Common myeloid progenitor, CD34-positive (primary cell): Measurements from ENCODE around the gene CHPF.

Source experiments
- CTCF ChIA-PET: fragments of 350-600 bp; sonication (Branson Sonifier 250); formaldehyde crosslinking; loops from one replicate; lab custom pipeline; 2021; ENCODE audit warnings: antibody characterized with exemption; lab: Charles Lee
- POLR2A ChIA-PET: fragments of 350-600 bp; sonication (Branson Sonifier 250); formaldehyde crosslinking; loops from one replicate; lab custom pipeline; 2021; ENCODE audit warnings: antibody characterized with exemption; lab: Charles Lee
- DNase-seq, 3 donors: peaks; one replicate each; pipeline versions ENCODE4 v3.0.0 to v3.0.0-alpha.2; 2013
- H3K27ac ChIP-seq, 2 experiments: 1 replicate in 1 of 2; 2 replicates in 1 of 2; pipeline ENCODE4 v1.7.0; 2013; ENCODE audit warnings: inconsistent platforms in 2 of 2, low read length in 2 of 2, mild to moderate bottlenecking in 2 of 2, low read depth in 1 of 2, moderate library complexity in 1 of 2; ENCODE audit not compliant: severe bottlenecking in 2 of 2, insufficient read depth in 1 of 2, poor library complexity in 1 of 2
- H3K27me3 ChIP-seq, 5 experiments: replicated peaks in 2 of 5; 1 replicate in 3 of 5; 2 replicates in 2 of 5; pipeline versions ENCODE4 v1.6.1 to v1.7.0; 2013; ENCODE audit warnings: low read length in 4 of 5, mild to moderate bottlenecking in 2 of 5, moderate library complexity in 2 of 5, inconsistent platforms in 1 of 5; ENCODE audit not compliant: insufficient read depth in 5 of 5, control insufficient read depth in 4 of 5
- H3K36me3 ChIP-seq, 4 experiments: 1 replicate in 2 of 4; 2 replicates in 2 of 4; pipeline versions ENCODE4 v1.6.1 to v1.7.0; 2013; ENCODE audit warnings: low read length in 3 of 4, control low read depth in 1 of 4, mild to moderate bottlenecking in 1 of 4; ENCODE audit not compliant: control insufficient read depth in 4 of 4, insufficient read depth in 4 of 4
- H3K4me1 ChIP-seq, 4 experiments: 1 replicate in 3 of 4; 2 replicates in 1 of 4; pipeline versions ENCODE4 v1.6.1 to v1.7.1; 2013; ENCODE audit warnings: low read length in 3 of 4, mild to moderate bottlenecking in 3 of 4, control low read depth in 1 of 4, inconsistent platforms in 1 of 4, moderate library complexity in 1 of 4; ENCODE audit not compliant: control insufficient read depth in 4 of 4, insufficient read depth in 4 of 4; ENCODE audit errors: control extremely low read depth in 1 of 4
- H3K4me3 ChIP-seq, 7 experiments: 1 replicate in 4 of 7; 2 replicates in 3 of 7; pipeline versions ENCODE4 v1.5.1 to v1.7.0; 2013; ENCODE audit warnings: mild to moderate bottlenecking in 7 of 7, low read length in 6 of 7, moderate library complexity in 6 of 7, inconsistent platforms in 2 of 7, low read depth in 2 of 7, control low read depth in 1 of 7; ENCODE audit not compliant: insufficient read depth in 4 of 7, control insufficient read depth in 1 of 7; ENCODE audit errors: extremely low read depth in 1 of 7
- H3K9me3 ChIP-seq, 5 experiments: 1 replicate in 4 of 5; 2 replicates in 1 of 5; pipeline versions ENCODE4 v1.6.1 to v1.7.1; 2013; ENCODE audit warnings: low read length in 4 of 5, mild to moderate bottlenecking in 2 of 5, inconsistent platforms in 1 of 5, low read depth in 1 of 5, moderate library complexity in 1 of 5; ENCODE audit not compliant: control insufficient read depth in 4 of 5, insufficient read depth in 2 of 5; ENCODE audit errors: control extremely low read depth in 1 of 5
- WGBS: methylation state at CpG from one replicate; pipeline ENCODE4 v1.1.5; 2013; ENCODE audit not compliant: insufficient coverage; 5-methylcytosine and 5-hydroxymethylcytosine counted together

The CHPF gene

DNA sequence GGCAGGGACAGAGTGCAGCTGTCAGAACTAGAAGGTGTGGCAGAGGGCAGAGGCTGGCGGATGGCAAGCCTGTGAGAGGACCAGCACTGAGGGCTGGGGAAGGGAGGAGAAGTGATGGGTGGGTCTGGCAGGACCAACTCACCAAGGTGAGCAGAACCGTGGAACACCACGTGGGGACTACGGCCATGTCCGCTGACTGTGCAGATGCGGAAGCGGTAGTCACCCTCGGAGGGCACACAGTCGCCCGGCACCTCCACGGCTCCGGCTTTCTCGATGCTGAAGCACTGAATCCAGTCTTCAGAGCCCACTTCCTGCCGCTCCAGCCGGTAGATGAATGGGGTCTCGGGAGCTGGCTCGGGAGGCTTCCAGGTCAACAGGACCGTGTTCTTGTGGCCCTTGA is 23.5 kb upstream of the CHPF start:
- Histone ChIP-seq H3K27me3 (no peaks in the 10 kb centered on the region), H3K4me3 (no peak overlapping the region), H3K36me3 (peaks cover 0 to 42% (median 26%) of the 10 kb centered on the region in 4 experiments), H3K9me3 (no peaks in the 10 kb centered on the region), H3K4me1 (peaks cover 0 to 16% (median 15%) of the 10 kb centered on the region in 4 experiments), H3K27ac (no peak overlapping the region)
- CTCF ChIA-PET: interaction anchor here (1.2 to 14.3 kb wide), 4 partner anchors 11 to 76 kb away, joined by 3 to 117 read pairs (median 3); partner anchors contain the start of genes CHPF and TMEM198
- no peak for DNase-seq
- WGBS: 99% methylated on average over 18 of the region's 18 CpGs
- POLR2A ChIA-PET: no interaction called here

DNA sequence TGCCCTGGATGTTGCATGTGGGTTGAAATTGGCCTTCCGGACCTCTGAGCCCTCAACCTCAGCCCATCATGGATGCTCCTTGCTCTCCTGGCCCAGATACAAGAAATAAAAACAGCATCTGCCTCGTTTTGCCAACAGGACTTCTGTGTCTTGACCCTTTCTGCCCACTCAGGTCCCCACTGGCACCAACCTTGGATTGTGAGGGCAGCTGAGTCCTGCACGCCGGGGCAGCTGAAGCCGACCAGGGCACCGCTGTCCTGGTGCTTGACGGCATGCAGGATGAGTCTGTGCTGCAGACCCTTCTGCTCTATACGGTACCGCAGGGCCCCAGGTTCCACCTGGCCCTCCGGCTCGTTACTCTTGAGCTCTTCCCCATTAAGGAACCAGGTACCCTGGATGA is 23.0 kb upstream of the CHPF start:
- 95% methylated on average over 11 of the region's 11 CpGs for WGBS

GRCh38 chr2:219565130-219566080 is 21.8 kb upstream of the CHPF start:
- no peak overlapping the region for H3K4me3 ChIP-seq
- ChIA-PET CTCF (interaction anchor here (1.2 to 14.3 kb wide), 4 partner anchors 13 to 71 kb away, joined by 3 to 117 read pairs (median 4); partner anchors contain the start of genes CHPF and TMEM198), POLR2A (no interaction called here)
- H3K36me3 ChIP-seq: peaks cover 0 to 45% (median 28%) of the 10 kb centered on the region in 4 experiments
- H3K27ac ChIP-seq: no peak overlapping the region
- H3K27me3 ChIP-seq: no peaks in the 10 kb centered on the region
- no peaks in the 10 kb centered on the region for H3K9me3 ChIP-seq
- no peak for DNase-seq
- H3K4me1 ChIP-seq: peaks cover 0 to 7% (median 5%) of the 10 kb centered on the region in 4 experiments
- 99% methylated on average over 21 of the region's 21 CpGs for WGBS

More for the DNA sequence above, 23.0 kb upstream of the CHPF start:
- POLR2A ChIA-PET: no interaction called here
- Histone ChIP-seq H3K27ac (no peak overlapping the region), H3K9me3 (no peaks in the 10 kb centered on the region), H3K27me3 (no peaks in the 10 kb centered on the region), H3K36me3 (peaks cover 0 to 45% (median 28%) of the 10 kb centered on the region in 4 experiments), H3K4me1 (peaks cover 0 to 12% (median 11%) of the 10 kb centered on the region in 4 experiments), H3K4me3 (no peak overlapping the region)
- DNase-seq: no peak
- CTCF ChIA-PET: interaction anchor here (1.4 to 14.3 kb wide), 3 partner anchors 14 to 76 kb away, joined by 3 to 117 read pairs (median 3); partner anchors contain the start of genes CHPF and TMEM198

- H3K27me3 ChIP-seq: no peaks in the 10 kb centered on the region
- 97% methylated on average over 19 of the region's 20 CpGs for WGBS
- ChIA-PET CTCF (interaction anchor here (1.6 to 14.3 kb wide), 5 partner anchors 13 to 78 kb away, joined by 5 to 117 read pairs (median 26); partner anchors contain the start of genes CHPF, STK11IP and TMEM198), POLR2A (interaction anchor here (0.6 kb wide), 1 partner anchor 15 kb away, joined by 3 read pairs; no protein-coding TSS in a partner anchor)
- H3K36me3 ChIP-seq: peaks cover 0 to 42% (median 23%) of the 10 kb centered on the region in 4 experiments
- no peaks in the 10 kb centered on the region for H3K4me1 ChIP-seq
- no peak overlapping the region for H3K27ac ChIP-seq
- no peaks in the 10 kb centered on the region for H3K9me3 ChIP-seq
- no peak for DNase-seq
- no peak overlapping the region for H3K4me3 ChIP-seq
These were observed 19.8 kb upstream of the CHPF start for GRCh38 chr2:219563271-219563928.

DNA sequence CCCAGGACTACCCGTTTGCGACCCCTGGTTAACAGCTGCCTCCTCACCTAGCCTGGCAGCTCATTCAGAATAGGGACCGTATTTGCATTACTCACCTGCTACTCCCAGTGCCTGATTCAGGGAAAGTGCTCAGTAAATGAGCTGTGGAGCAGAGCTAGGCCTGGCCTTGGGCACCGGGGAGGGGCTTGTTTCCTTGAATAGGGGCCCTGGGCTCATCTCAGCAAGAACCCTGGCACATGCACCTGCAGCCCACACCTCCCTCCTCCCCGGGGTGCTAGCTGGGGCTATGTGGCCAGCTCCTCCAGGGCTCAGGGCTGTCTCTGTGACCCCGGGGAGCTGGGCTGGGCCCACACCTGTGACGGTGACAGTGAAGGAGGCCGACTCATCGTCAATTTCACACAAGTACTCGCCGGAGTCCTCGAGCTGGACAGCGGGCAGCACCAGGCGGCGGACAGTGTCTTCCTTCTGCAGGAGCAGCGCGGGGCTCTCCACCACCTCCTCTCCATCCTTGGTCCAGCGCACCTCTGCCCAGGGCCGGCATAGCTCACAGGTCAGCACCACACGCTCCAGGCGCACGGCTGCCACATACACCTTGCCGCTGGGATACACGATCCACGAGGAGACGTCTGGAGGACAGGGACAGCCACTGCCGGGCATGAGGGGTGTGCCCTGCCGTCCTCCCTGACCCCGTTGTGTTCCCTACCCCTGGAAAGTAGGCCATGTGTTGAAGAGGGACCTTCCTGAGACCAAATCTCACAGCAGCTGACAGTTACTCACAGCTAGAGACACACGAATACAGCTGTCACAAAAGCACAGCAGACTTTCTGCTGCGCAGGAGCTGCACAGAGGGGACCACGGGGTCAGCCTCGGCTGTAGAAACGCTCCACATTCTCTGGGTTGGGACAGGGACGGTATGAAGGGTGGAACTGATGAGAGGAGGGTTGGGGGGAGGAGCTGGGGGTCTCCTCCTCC is 18.7 kb upstream of the CHPF start:
- CTCF ChIA-PET: interaction anchor here (0.8 to 14.3 kb wide), 8 partner anchors 9 to 159 kb away, joined by 3 to 117 read pairs (median 21); partner anchors contain the start of genes CHPF, OBSL1, STK11IP and TMEM198
- no peak for DNase-seq
- Histone ChIP-seq H3K4me3 (no peak overlapping the region), H3K36me3 (peaks cover 0 to 33% (median 17%) of the 10 kb centered on the region in 4 experiments), H3K9me3 (no peaks in the 10 kb centered on the region), H3K4me1 (no peaks in the 10 kb centered on the region), H3K27ac (no peak overlapping the region), H3K27me3 (no peaks in the 10 kb centered on the region)
- WGBS: 96% methylated on average over 31 of the region's 35 CpGs
- POLR2A ChIA-PET: no interaction called here
